Measurements from ENCODE around the gene ERG. TPM values are rescaled to one million over a fixed set of nuclear protein-coding genes. Genes with fewer than 3 reads are reported as not detected.

ERG gene
- polyA plus RNA-seq, 1 of the 3 experiments (the other 2 are of a cell fraction): not detected

DNA sequence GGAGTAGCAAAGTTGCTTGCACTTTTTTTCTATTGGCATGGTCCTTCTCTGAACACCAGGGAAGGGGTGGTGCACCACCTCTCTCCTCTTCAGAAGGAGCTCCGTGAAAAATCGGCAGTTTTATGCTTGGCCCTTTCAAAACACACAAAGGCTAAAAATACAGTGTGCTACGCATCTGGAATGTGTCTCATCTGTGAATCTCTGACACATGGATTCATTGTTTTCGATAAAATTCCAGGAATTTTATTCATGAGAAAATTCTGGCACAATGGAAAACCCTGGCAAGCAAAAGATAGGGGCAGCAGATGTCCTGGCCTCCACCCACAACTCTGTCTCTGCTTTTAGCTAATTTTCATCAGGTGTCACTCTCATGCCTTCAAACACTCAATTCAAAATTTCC is 42.9 kb downstream of the ERG start (continued):
- TF ChIP-seq, protein P1, sequence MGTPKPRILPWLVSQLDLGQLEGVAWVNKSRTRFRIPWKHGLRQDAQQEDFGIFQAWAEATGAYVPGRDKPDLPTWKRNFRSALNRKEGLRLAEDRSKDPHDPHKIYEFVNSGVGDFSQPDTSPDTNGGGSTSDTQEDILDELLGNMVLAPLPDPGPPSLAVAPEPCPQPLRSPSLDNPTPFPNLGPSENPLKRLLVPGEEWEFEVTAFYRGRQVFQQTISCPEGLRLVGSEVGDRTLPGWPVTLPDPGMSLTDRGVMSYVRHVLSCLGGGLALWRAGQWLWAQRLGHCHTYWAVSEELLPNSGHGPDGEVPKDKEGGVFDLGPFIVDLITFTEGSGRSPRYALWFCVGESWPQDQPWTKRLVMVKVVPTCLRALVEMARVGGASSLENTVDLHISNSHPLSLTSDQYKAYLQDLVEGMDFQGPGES (IDR thresholded peaks at IDR 0.05; ENCODE audit: low read depth, low read length): no peak
- no peak for TF ChIP-seq NRF1 (IDR thresholded peaks at IDR 0.05; ENCODE audit: low read depth, low read length)
- no peak for TF ChIP-seq FOXJ3 (CRISPR knock-in tag; IDR thresholded peaks at IDR 0.05)
- no peak for TF ChIP-seq CHD2 (IDR thresholded peaks at IDR 0.05; ENCODE audit: low read length, partially characterized antibody)
- TF ChIP-seq, protein P2, sequence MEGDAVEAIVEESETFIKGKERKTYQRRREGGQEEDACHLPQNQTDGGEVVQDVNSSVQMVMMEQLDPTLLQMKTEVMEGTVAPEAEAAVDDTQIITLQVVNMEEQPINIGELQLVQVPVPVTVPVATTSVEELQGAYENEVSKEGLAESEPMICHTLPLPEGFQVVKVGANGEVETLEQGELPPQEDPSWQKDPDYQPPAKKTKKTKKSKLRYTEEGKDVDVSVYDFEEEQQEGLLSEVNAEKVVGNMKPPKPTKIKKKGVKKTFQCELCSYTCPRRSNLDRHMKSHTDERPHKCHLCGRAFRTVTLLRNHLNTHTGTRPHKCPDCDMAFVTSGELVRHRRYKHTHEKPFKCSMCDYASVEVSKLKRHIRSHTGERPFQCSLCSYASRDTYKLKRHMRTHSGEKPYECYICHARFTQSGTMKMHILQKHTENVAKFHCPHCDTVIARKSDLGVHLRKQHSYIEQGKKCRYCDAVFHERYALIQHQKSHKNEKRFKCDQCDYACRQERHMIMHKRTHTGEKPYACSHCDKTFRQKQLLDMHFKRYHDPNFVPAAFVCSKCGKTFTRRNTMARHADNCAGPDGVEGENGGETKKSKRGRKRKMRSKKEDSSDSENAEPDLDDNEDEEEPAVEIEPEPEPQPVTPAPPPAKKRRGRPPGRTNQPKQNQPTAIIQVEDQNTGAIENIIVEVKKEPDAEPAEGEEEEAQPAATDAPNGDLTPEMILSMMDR (IDR thresholded peaks at IDR 0.05): no peak
- no peak for TF ChIP-seq GABPA (IDR thresholded peaks at IDR 0.05; ENCODE audit: low read depth)
- peak; percentile 90 for TF ChIP-seq TCF12 (IDR thresholded peaks at IDR 0.05)
- TF ChIP-seq, protein P3, sequence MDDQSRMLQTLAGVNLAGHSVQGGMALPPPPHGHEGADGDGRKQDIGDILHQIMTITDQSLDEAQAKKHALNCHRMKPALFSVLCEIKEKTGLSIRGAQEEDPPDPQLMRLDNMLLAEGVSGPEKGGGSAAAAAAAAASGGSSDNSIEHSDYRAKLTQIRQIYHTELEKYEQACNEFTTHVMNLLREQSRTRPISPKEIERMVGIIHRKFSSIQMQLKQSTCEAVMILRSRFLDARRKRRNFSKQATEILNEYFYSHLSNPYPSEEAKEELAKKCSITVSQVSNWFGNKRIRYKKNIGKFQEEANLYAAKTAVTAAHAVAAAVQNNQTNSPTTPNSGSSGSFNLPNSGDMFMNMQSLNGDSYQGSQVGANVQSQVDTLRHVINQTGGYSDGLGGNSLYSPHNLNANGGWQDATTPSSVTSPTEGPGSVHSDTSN (IDR thresholded peaks at IDR 0.05): peak; percentile 78
- TF ChIP-seq FOXM1 (IDR thresholded peaks at IDR 0.05; ENCODE audit: low read depth): no peak
- no peak for TF ChIP-seq EZH2phosphoT487 (IDR thresholded peaks at IDR 0.05; ENCODE audit: borderline replicate concordance, low read depth)
- no peak for TF ChIP-seq RFX5 (IDR thresholded peaks at IDR 0.05; ENCODE audit: low read length)
- no peak for TF ChIP-seq FOSL2 (IDR thresholded peaks at IDR 0.05; ENCODE audit: borderline replicate concordance, low read depth)
- TF ChIP-seq, protein P4, sequence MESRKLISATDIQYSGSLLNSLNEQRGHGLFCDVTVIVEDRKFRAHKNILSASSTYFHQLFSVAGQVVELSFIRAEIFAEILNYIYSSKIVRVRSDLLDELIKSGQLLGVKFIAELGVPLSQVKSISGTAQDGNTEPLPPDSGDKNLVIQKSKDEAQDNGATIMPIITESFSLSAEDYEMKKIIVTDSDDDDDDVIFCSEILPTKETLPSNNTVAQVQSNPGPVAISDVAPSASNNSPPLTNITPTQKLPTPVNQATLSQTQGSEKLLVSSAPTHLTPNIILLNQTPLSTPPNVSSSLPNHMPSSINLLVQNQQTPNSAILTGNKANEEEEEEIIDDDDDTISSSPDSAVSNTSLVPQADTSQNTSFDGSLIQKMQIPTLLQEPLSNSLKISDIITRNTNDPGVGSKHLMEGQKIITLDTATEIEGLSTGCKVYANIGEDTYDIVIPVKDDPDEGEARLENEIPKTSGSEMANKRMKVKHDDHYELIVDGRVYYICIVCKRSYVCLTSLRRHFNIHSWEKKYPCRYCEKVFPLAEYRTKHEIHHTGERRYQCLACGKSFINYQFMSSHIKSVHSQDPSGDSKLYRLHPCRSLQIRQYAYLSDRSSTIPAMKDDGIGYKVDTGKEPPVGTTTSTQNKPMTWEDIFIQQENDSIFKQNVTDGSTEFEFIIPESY (IDR thresholded peaks at IDR 0.05; ENCODE audit: borderline replicate concordance, low read depth): no peak
- no peak for TF ChIP-seq ELF1 (IDR thresholded peaks at IDR 0.05)
- no peak for TF ChIP-seq SMC3 (IDR thresholded peaks at IDR 0.05; ENCODE audit: low read depth, low read length)
- TF ChIP-seq RAD21 (IDR thresholded peaks at IDR 0.05; ENCODE audit: low read length): no peak
- peak; percentile 43 for TF ChIP-seq JUND (IDR thresholded peaks at IDR 0.05)
- no peak for TF ChIP-seq MXI1 (IDR thresholded peaks at IDR 0.05; ENCODE audit: low read depth, low read length)
- TF ChIP-seq MEF2A (IDR thresholded peaks at IDR 0.05; ENCODE audit: borderline replicate concordance, low read depth): peak; percentile 71; the same call in 1 of the 2 replicates
- TF ChIP-seq GATA2 (CRISPR knock-in tag; IDR thresholded peaks at IDR 0.05): no peak
- TF ChIP-seq, protein P5, sequence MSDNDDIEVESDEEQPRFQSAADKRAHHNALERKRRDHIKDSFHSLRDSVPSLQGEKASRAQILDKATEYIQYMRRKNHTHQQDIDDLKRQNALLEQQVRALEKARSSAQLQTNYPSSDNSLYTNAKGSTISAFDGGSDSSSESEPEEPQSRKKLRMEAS (IDR thresholded peaks at IDR 0.05; ENCODE audit: low read depth): no peak
- no peak for TF ChIP-seq YY1 (IDR thresholded peaks at IDR 0.05; ENCODE audit: low read depth)
- no peak for TF ChIP-seq RXRA (IDR thresholded peaks at IDR 0.05; ENCODE audit: borderline replicate concordance, low read depth)
- no peak for TF ChIP-seq TAF1 (IDR thresholded peaks at IDR 0.05; ENCODE audit: borderline replicate concordance, low read depth, low read length)
